Lung (tissue), 12 donors: Measurements from ENCODE around the gene IGSF9. TPM values are rescaled to one million over a fixed set of nuclear protein-coding genes. Genes with fewer than 3 reads are reported as not detected.

ENCODE experiments used
- ATAC-seq: fragments of 200-7000 bp; cut with Tn5 transposase; one replicate; pipeline ENCODE4 v1.9.1; 2020; ENCODE audit warnings: moderate number of reproducible peaks; ENCODE audit not compliant: insufficient read depth, low FRiP score
- DNase-seq, 3 donors: peaks; one replicate each; pipeline ENCODE4 v3.0.0-alpha.2; 2013 to 2017
- H3K27ac ChIP-seq, 2 donors: one replicate each; pipeline ENCODE4 v1.5.1; 2013; ENCODE audit warnings: mild to moderate bottlenecking in 2 of 2, moderate library complexity in 2 of 2, control low read depth in 1 of 2, inconsistent platforms in 1 of 2, low read depth in 1 of 2, low read length in 1 of 2
- H3K27me3 ChIP-seq, 3 donors: one replicate each; pipeline ENCODE4 v1.5.1; 2013; ENCODE audit warnings: low read length in 2 of 3; ENCODE audit not compliant: control insufficient read depth in 3 of 3, insufficient read depth in 3 of 3
- H3K36me3 ChIP-seq, 4 donors: one replicate each; pipeline ENCODE4 v1.5.1; 2013; ENCODE audit warnings: low read length in 4 of 4, mild to moderate bottlenecking in 1 of 4, moderate library complexity in 1 of 4; ENCODE audit not compliant: control insufficient read depth in 4 of 4, insufficient read depth in 4 of 4
- H3K4me1 ChIP-seq, 5 donors: one replicate each; pipeline ENCODE4 v1.5.1; 2013; ENCODE audit warnings: low read length in 5 of 5, mild to moderate bottlenecking in 2 of 5, moderate library complexity in 1 of 5; ENCODE audit not compliant: control insufficient read depth in 5 of 5, insufficient read depth in 5 of 5
- H3K4me3 ChIP-seq: one replicate; pipeline ENCODE4 v1.5.1; 2013; ENCODE audit warnings: mild to moderate bottlenecking, control low read depth, moderate library complexity
- H3K9ac ChIP-seq, 2 donors: one replicate each; pipeline ENCODE4 v1.5.1; 2013; ENCODE audit warnings: low read length in 2 of 2, control low read depth in 1 of 2; ENCODE audit not compliant: insufficient read depth in 1 of 2
- H3K9me3 ChIP-seq, 4 donors: one replicate each; pipeline ENCODE4 v1.5.1; 2013; ENCODE audit warnings: low read length in 3 of 4, mild to moderate bottlenecking in 1 of 4, moderate library complexity in 1 of 4; ENCODE audit not compliant: control insufficient read depth in 4 of 4, insufficient read depth in 3 of 4
- CTCF ChIP-seq: IDR thresholded peaks from 2 replicates; pipeline ENCODE4 v1.5.1; 2012; ENCODE audit warnings: mild to moderate bottlenecking; ENCODE audit errors: control extremely low read depth, extremely low read depth
- WGBS, 2 donors: extraction: QIAGEN DNeasy Blood & Tissue Kit; methylation state at CpG; one replicate each; pipeline ENCODE4 v1.1.7; 2013; 5-methylcytosine and 5-hydroxymethylcytosine counted together
- polyA plus RNA-seq, 2 donors: library from polyadenylated mRNA; stranded (reverse); fragments of 200-250 nt; gene quantifications; one replicate each; pipeline ENCODE4 v1.2.1, GENCODE V29; 2013
- total RNA-seq, 2 donors: library from RNA; depleted of rRNA in 1 of 2; stranded (reverse); fragments of >200 nt in 1 of 2; gene quantifications; one replicate each; pipeline ENCODE4 v1.2.1, GENCODE V29; 2014 to 2021
- donor health status: control.
- donor health status: control.
- donor health status: Bipolar disorder and iron deficiency.
- donor health status: healthy.
- donor health status: DM: yes; HTN: yes; CAD: no.

The IGSF9 gene
- total and polyA plus RNA-seq, 4 donors: 1.4 to 4.9 (median 2.0) TPM

DNA sequence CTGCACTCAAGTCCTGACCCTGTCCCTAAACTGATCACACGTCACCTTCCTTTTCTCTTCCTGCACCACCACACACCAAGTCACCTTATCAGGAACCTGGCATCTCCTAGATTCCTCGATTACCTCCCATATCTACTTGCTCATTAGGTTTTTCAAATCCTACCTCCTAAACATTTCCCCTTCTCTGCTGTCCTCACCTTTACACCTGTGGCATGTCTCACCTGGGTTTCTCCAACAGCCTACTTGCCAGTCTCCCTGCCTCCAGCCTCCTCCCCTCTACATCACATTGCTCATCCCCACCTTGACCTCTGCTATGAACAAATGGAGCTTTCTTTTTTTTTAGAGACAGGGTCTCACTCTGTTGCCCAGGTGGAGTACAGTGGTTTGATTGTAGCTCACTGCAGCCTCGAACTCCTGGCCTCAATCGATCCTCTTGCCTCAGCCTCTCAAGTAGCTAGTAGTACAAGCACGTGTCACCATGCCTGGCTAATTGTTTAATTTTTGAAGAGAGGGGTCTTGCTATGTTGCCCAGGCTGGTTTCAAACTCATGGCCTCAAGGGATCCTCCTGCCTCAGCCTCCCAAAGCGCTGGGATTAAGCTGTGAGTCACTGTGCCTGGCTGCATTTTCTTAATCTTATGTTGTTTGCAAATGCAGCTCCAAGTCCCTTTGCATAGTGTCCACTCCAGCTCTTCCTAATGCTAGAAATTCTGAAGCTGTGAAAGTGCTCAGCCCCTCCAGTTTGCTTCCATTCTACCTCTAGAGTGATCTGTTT lies 6.3 kb downstream of the IGSF9 start:
- Histone ChIP-seq H3K27ac (no peak overlapping the region), H3K27me3 (no peaks in the 10 kb centered on the region), H3K4me1 (peaks cover 0 to 16% (median 12%) of the 10 kb centered on the region in 5 donors), H3K4me3 (no peak overlapping the region), H3K9ac (no peak overlapping the region), H3K36me3 (no peaks in the 10 kb centered on the region), H3K9me3 (no peaks in the 10 kb centered on the region)
- 87 to 92% methylated on average over 6 of the region's 6 CpGs for WGBS, 2 donors
- DNase-seq: no peak
- no peak for TF ChIP-seq CTCF
- no peak for ATAC-seq

- DNase-seq (no peak), ATAC-seq (no peak)
- Histone ChIP-seq H3K4me3 (no peak overlapping the region), H3K36me3 (no peaks in the 10 kb centered on the region), H3K9me3 (no peaks in the 10 kb centered on the region), H3K27me3 (no peaks in the 10 kb centered on the region), H3K9ac (no peak overlapping the region), H3K4me1 (peaks cover 0 to 12% (median 9%) of the 10 kb centered on the region in 5 donors), H3K27ac (no peak overlapping the region)
- TF ChIP-seq CTCF: no peak
- 65 to 69% methylated on average over 7 of the region's 7 CpGs for WGBS, 2 donors
Measured at GRCh38 chr1:159938211-159938852, 7.1 kb downstream of the IGSF9 start.

DNA sequence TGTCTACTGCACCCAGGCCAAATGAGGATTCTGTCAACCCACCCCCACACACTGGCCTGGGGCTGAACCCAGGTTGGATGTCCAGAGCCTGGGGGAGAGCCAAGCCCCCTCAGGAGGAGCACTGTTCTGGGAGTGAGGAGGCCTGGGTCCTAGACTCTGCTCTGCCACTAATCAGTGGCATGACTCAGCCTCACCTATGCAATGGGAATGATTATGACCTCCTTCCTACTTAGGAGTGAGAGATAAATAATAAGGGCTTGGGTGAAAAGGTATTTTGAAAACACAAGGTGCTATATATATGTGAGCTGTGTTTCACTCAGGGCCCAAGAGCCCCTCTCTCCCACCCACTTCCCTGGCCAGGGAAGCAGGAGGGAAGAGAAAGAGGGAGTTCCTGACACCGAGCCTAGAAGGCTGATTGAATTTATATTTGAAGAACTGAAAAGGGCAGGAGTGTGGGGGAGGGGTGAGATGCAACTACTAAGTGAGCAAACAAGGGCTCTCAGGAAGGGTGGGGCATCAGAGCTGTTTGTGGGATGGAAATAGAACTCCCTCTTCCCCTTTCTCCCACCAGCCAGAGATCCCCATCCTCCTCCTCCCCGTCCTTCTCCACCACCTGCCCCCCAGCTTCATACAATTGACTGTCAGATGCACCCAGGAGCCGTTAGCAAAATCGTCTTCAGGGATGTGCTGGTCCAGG lies 8.2 kb downstream of the IGSF9 start:
- TF ChIP-seq CTCF: no peak
- no peak overlapping the region for H3K4me3 ChIP-seq
- no peaks in the 10 kb centered on the region for H3K9me3 ChIP-seq
- no peak overlapping the region for H3K27ac ChIP-seq
- no peaks in the 10 kb centered on the region for H3K36me3 ChIP-seq
- H3K9ac ChIP-seq: no peak overlapping the region
- WGBS, 2 donors: 26 to 28% methylated on average over 4 of the region's 4 CpGs
- DNase-seq (no peak), ATAC-seq (no peak)
- H3K4me1 ChIP-seq: peaks cover 0 to 14% (median 5%) of the 10 kb centered on the region in 5 donors
- H3K27me3 ChIP-seq: no peaks in the 10 kb centered on the region
